Adrenal gland (tissue), 5 donors: ENCODE measurements around the gene MIS12.

Experiments
- CTCF ChIP-seq, 6 experiments: fragments of 450-650 bp in 4 of 6; fragments of 200-600 bp in 2 of 6; sonication (generic) in 1 of 6; IDR thresholded peaks; 1 replicate in 5 of 6; 2 replicates in 1 of 6; pipeline versions ENCODE4 v1.5.1 to v1.8.0; 2016 to 2021; ENCODE audit warnings: antibody characterized with exemption in 6 of 6, mild to moderate bottlenecking in 2 of 6, moderate library complexity in 1 of 6
- POLR2A ChIP-seq, 2 donors: fragments of 450-650 bp; IDR thresholded peaks; one replicate each; pipeline ENCODE4 v1.6.1; 2017; ENCODE audit warnings: antibody characterized with exemption in 2 of 2, mild to moderate bottlenecking in 2 of 2, moderate library complexity in 1 of 2
- donor health status: DM: no; HTN: no; CAD: no.

- peak in 1 of 6 experiments; percentile 16 for TF ChIP-seq CTCF (IDR thresholded peaks at IDR 0.05)
- peak; percentile 64 to 85 for TF ChIP-seq POLR2A (IDR thresholded peaks at IDR 0.05)
Measured at GRCh38 chr17:5486206-5487124, at the start of gene MIS12.
